H1 (cell line): ENCODE results near the gene CAMTA1.

Experiments used
- EZH2 ChIP-seq: fragments of 200-600 bp; sonication (generic); IDR thresholded peaks from 2 replicates; pipeline ENCODE4 v1.7.1; 2012; ENCODE audit warnings: low read depth, mild to moderate bottlenecking, moderate library complexity, low read length, inconsistent platforms; ENCODE audit not compliant: severe bottlenecking
- KDM1A ChIP-seq: fragments of 200-600, 300-600 bp; sonication (generic); IDR thresholded peaks from 2 replicates; pipeline ENCODE4 v1.7.1; 2016; ENCODE audit warnings: mild to moderate bottlenecking, low read length, borderline replicate concordance
- TF ChIP-seq, protein P1 (sequence below), 3 experiments: IDR thresholded peaks; 1 replicate in 2 of 3; 2 replicates in 1 of 3; pipeline versions ENCODE4 v1.5.1 to v1.6.1; 2011; ENCODE audit warnings: low read length in 3 of 3, mild to moderate bottlenecking in 3 of 3, inconsistent platforms in 2 of 3, low read depth in 1 of 3, moderate library complexity in 1 of 3; ENCODE audit not compliant: insufficient read depth in 1 of 3; ENCODE audit errors: control extremely low read depth in 1 of 3

- TF ChIP-seq, protein P1, sequence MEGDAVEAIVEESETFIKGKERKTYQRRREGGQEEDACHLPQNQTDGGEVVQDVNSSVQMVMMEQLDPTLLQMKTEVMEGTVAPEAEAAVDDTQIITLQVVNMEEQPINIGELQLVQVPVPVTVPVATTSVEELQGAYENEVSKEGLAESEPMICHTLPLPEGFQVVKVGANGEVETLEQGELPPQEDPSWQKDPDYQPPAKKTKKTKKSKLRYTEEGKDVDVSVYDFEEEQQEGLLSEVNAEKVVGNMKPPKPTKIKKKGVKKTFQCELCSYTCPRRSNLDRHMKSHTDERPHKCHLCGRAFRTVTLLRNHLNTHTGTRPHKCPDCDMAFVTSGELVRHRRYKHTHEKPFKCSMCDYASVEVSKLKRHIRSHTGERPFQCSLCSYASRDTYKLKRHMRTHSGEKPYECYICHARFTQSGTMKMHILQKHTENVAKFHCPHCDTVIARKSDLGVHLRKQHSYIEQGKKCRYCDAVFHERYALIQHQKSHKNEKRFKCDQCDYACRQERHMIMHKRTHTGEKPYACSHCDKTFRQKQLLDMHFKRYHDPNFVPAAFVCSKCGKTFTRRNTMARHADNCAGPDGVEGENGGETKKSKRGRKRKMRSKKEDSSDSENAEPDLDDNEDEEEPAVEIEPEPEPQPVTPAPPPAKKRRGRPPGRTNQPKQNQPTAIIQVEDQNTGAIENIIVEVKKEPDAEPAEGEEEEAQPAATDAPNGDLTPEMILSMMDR (IDR thresholded peaks at IDR 0.05; ENCODE audit: control extremely low read depth in 1 of 3, insufficient read depth in 1 of 3, low read depth in 1 of 3, low read length in 3 of 3): no peak
- no peak for TF ChIP-seq KDM1A
- no peak for TF ChIP-seq EZH2
These were observed 843.8 kb downstream of the CAMTA1 start for GRCh38 chr1:7629011-7629410.
